Right lobe of liver (tissue), 4 donors: ENCODE results near the gene OPN1MW2.
"Not testable (repeated sequence)": the region's sequence is repeated elsewhere in the genome, so short reads cannot be mapped to it uniquely, and the experiment has no call there.

Experiments
- CTCF ChIP-seq, 4 donors: fragments of 200-600 bp in 3 of 4; fragments of 450-650 bp in 1 of 4; IDR thresholded peaks; one replicate each; pipeline versions ENCODE4 v1.5.1 to v1.8.0; 2016 to 2022; ENCODE audit warnings: antibody characterized with exemption in 4 of 4, mild to moderate bottlenecking in 2 of 4
- POLR2A ChIP-seq: fragments of 450-650 bp; IDR thresholded peaks from one replicate; pipeline ENCODE4 v1.6.1; 2017; ENCODE audit warnings: antibody characterized with exemption, mild to moderate bottlenecking
- donor health status: DM: no; HTN: no; CAD: no.
- donor health status: DM: no; HTN: no; CAD: no.
- donor health status: DM: no; HTN: yes; CAD: no.

- not testable (repeated sequence) for TF ChIP-seq CTCF (IDR thresholded peaks at IDR 0.05); POLR2A
These were observed 5.7 kb downstream of the OPN1MW2 start for GRCh38 chrX:154225292-154225691.
